Left colon (tissue), 2 donors: ENCODE data around the gene KIAA1671. TPM values are rescaled to one million over a fixed set of nuclear protein-coding genes. Genes with fewer than 3 reads are reported as not detected.
A peak's percentile ranks its signal among the peaks of the same experiment; 100 is the strongest.

Experiments
- ATAC-seq: fragments of 200-7000 bp; cut with Tn5 transposase; one replicate; pipeline ENCODE4 v1.9.1; 2020; ENCODE audit warnings: mild to moderate bottlenecking, moderate library complexity
- DNase-seq, 2 donors: peaks; one replicate each; pipeline ENCODE4 v3.0.0-alpha.2; 2020
- intact Hi-C, 2 donors: fragments of 100-400 bp; cut with DNase I in 1 of 2; cut with micrococcal nuclease in 1 of 2; formaldehyde crosslinking; loops; one replicate each; pipeline versions ENCODE4 v1.11.2 to v1.14.0; 2022; cut with DNase I, micrococcal nuclease
- total RNA-seq, 2 donors: library from RNA; stranded (reverse); fragmentation: NEBNext Ultra II Directional; extraction: Animal tissue kit (Norgen Biotek cat#: 25700); gene quantifications; one replicate each; pipeline ENCODE4 v1.2.1, GENCODE V29; 2021
- donor health status: DM: no; HTN: no; CAD: no.
- donor health status: DM: yes; HTN: yes; CAD: no.

KIAA1671 gene
- total RNA-seq, 2 donors from 2014 or later, result 100 to 106 TPM

- ATAC-seq (peak; percentile 23), DNase-seq (peak; percentile 37 to 57)
- intact Hi-C loops, result no loop called here
Observed at GRCh38 chr22:25113316-25113721, 160.8 kb downstream of the KIAA1671 start.

GRCh38 chr22:25114369-25115362 lies 162.2 kb downstream of the KIAA1671 start:
- ATAC-seq, result peak; percentile 3
- DNase-seq, result no peak
- intact Hi-C loops, result no loop called here

GRCh38 chr22:25119609-25120008 lies 167.1 kb downstream of the KIAA1671 start:
- intact Hi-C loops, result no loop called here
- DNase-seq (no peak), ATAC-seq (no peak)

- peak; percentile 85 for ATAC-seq
- peak; percentile 45 to 76 for DNase-seq
- intact Hi-C loops, result no loop called here
Observed at GRCh38 chr22:25120093-25120561, 167.6 kb downstream of the KIAA1671 start.

GRCh38 chr22:25120761-25121212 lies 168.3 kb downstream of the KIAA1671 start:
- ATAC-seq (peak; percentile 54), DNase-seq (peak; percentile 54 to 58)
- intact Hi-C loops, result no loop called here

GRCh38 chr22:25122136-25122764 lies 169.7 kb downstream of the KIAA1671 start:
- ATAC-seq, result no peak
- intact Hi-C loops, result no loop called here
- no peak for DNase-seq

- ATAC-seq (no peak), DNase-seq (no peak)
- intact Hi-C loops, result no loop called here
Observed at GRCh38 chr22:25123677-25124076, 171.2 kb downstream of the KIAA1671 start.

- intact Hi-C loops, result no loop called here
- ATAC-seq, result no peak
Observed at GRCh38 chr22:25125693-25126357, 173.3 kb downstream of the KIAA1671 start.

GRCh38 chr22:25126510-25126909 lies 174.0 kb downstream of the KIAA1671 start:
- no peak for ATAC-seq
- DNase-seq, result no peak
- intact Hi-C loops, result no loop called here

More at GRCh38 chr22:25125693-25126357, 173.3 kb downstream of the KIAA1671 start:
- DNase-seq, result no peak

- ATAC-seq (no peak), DNase-seq (no peak)
- intact Hi-C loops, result no loop called here
Observed at GRCh38 chr22:25127318-25127717, 174.8 kb downstream of the KIAA1671 start.

GRCh38 chr22:25130462-25130861 lies 177.9 kb downstream of the KIAA1671 start:
- peak; percentile 30 to 48 for DNase-seq
- intact Hi-C loops, result no loop called here
- peak; percentile 38 for ATAC-seq

- DNase-seq (peak; percentile 41 to 43), ATAC-seq (peak; percentile 19)
- intact Hi-C loops, result no loop called here
Observed at GRCh38 chr22:25131198-25131887, 178.8 kb downstream of the KIAA1671 start.

- intact Hi-C loops, result no loop called here
- peak; percentile 43 to 75 for DNase-seq
Observed at GRCh38 chr22:25134028-25134427, 181.5 kb downstream of the KIAA1671 start.

GRCh38 chr22:25134451-25134850 lies 181.9 kb downstream of the KIAA1671 start:
- DNase-seq (peak in 1 of 2 donors; percentile 50), ATAC-seq (peak; percentile 45)
- intact Hi-C loops, result no loop called here

More at GRCh38 chr22:25134028-25134427, 181.5 kb downstream of the KIAA1671 start:
- peak; percentile 80 for ATAC-seq

- intact Hi-C loops, result no loop called here
- no peak for DNase-seq
- no peak for ATAC-seq
Observed at GRCh38 chr22:25136953-25137576, 184.5 kb downstream of the KIAA1671 start.

GRCh38 chr22:25137577-25138525 lies 185.3 kb downstream of the KIAA1671 start:
- ATAC-seq, result peak; percentile 26
- DNase-seq, result no peak
- intact Hi-C loops, result no loop called here

GRCh38 chr22:25139062-25139461 lies 186.5 kb downstream of the KIAA1671 start:
- DNase-seq (peak; percentile 53 to 60), ATAC-seq (peak; percentile 34)
- intact Hi-C loops, result no loop called here
